ENCODE data around the gene DST. TPM values are rescaled to one million over a fixed set of nuclear protein-coding genes. Genes with fewer than 3 reads are reported as not detected.
A peak's percentile ranks its signal among the peaks of the same experiment; 100 is the strongest.

Gene DST
- polyA plus RNA-seq, 1 of the 3 experiments (the other 2 are of a cell fraction), result 64.3 TPM

DNA sequence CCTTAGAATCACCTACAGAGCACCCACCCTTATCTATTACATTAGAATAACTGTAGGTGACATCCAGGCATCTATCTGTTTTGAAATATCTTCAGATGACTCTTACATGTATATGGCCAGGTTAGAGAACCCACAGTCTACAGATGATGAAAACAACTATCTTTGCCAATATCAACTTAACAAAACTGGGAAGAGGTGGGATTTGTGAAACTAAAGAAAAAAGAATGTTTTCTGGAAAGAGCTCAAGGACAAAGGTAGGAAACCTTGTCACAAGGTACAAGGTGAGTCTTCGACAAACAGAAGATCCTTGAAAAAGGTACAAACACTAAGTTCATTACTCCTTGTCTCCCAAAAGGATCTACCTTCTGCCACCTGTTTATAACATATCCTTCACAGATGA lies 47.0 kb upstream of the DST start:
- Histone ChIP-seq H3K4me3 (ENCODE audit: low read depth in 2 of 2, low read length in 1 of 2) (no peak overlapping the region), H3K9ac (no peak overlapping the region), H3K9me2 (no peaks in the 10 kb centered on the region), H4K20me1 (ENCODE audit: insufficient read depth) (no peaks in the 10 kb centered on the region; the same call in 1 of the 2 replicates), H3K4me1 (ENCODE audit: control insufficient read depth in 1 of 2, insufficient read depth in 2 of 2, low read depth in 1 of 2, low read length in 1 of 2) (peaks cover 10 to 60% of the 10 kb centered on the region in 2 experiments), H3K79me2 (ENCODE audit: insufficient read depth) (peaks cover 87% of the 10 kb centered on the region), H3F3A (replicated peaks; ENCODE audit: insufficient read depth) (peaks cover 28% of the 10 kb centered on the region), H3K27me3 (ENCODE audit: insufficient read depth) (no peaks in the 10 kb centered on the region), H3K9me3 (no peaks in the 10 kb centered on the region), H2AFZ (ENCODE audit: low read depth) (no peak overlapping the region), H3K36me3 (replicated peaks in 1 of 2; ENCODE audit: control insufficient read depth in 1 of 2, insufficient read depth in 2 of 2, low read length in 1 of 2) (peaks cover 0 to 39% of the 10 kb centered on the region in 2 experiments), H3K4me2 (peak overlapping the region; percentile 26; the same call in 1 of the 2 replicates), H3K27ac (ENCODE audit: low read depth in 2 of 2, low read length in 1 of 2) (peak overlapping the region in 1 of 2 experiments; percentile 46; a peak in 2 of 4 replicates)
- CTCF ChIA-PET, result interaction anchor here (1.2 to 6.6 kb wide), 4 partner anchors 10 to 163 kb away, joined by 3 to 39 read pairs (median 10); no protein-coding TSS in a partner anchor
- TF ChIP-seq CHD2 (IDR thresholded peaks at IDR 0.05; ENCODE audit: low read length, partially characterized antibody) (no peak), GATA2 (CRISPR knock-in tag; IDR thresholded peaks at IDR 0.05) (no peak), FOXM1 (IDR thresholded peaks at IDR 0.05; ENCODE audit: low read depth) (no peak), EP300 (IDR thresholded peaks at IDR 0.05; ENCODE audit: borderline replicate concordance in 1 of 2, low read depth in 1 of 2, low read length in 1 of 2) (no peak), SMC3 (IDR thresholded peaks at IDR 0.05; ENCODE audit: low read depth, low read length) (no peak), POLR2AphosphoS5 (IDR thresholded peaks at IDR 0.05; ENCODE audit: low read depth, low read length) (no peak), NFIC (IDR thresholded peaks at IDR 0.05; ENCODE audit: borderline replicate concordance) (no peak), TCF12 (IDR thresholded peaks at IDR 0.05) (no peak), GABPA (IDR thresholded peaks at IDR 0.05; ENCODE audit: low read depth) (no peak), MEF2A (IDR thresholded peaks at IDR 0.05; ENCODE audit: borderline replicate concordance, low read depth) (no peak)
- TF ChIP-seq, protein P1, sequence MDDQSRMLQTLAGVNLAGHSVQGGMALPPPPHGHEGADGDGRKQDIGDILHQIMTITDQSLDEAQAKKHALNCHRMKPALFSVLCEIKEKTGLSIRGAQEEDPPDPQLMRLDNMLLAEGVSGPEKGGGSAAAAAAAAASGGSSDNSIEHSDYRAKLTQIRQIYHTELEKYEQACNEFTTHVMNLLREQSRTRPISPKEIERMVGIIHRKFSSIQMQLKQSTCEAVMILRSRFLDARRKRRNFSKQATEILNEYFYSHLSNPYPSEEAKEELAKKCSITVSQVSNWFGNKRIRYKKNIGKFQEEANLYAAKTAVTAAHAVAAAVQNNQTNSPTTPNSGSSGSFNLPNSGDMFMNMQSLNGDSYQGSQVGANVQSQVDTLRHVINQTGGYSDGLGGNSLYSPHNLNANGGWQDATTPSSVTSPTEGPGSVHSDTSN (IDR thresholded peaks at IDR 0.05), result no peak
- TF ChIP-seq, protein P2, sequence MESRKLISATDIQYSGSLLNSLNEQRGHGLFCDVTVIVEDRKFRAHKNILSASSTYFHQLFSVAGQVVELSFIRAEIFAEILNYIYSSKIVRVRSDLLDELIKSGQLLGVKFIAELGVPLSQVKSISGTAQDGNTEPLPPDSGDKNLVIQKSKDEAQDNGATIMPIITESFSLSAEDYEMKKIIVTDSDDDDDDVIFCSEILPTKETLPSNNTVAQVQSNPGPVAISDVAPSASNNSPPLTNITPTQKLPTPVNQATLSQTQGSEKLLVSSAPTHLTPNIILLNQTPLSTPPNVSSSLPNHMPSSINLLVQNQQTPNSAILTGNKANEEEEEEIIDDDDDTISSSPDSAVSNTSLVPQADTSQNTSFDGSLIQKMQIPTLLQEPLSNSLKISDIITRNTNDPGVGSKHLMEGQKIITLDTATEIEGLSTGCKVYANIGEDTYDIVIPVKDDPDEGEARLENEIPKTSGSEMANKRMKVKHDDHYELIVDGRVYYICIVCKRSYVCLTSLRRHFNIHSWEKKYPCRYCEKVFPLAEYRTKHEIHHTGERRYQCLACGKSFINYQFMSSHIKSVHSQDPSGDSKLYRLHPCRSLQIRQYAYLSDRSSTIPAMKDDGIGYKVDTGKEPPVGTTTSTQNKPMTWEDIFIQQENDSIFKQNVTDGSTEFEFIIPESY (IDR thresholded peaks at IDR 0.05; ENCODE audit: borderline replicate concordance, low read depth), result no peak
- DNase-seq, result no peak
- POLR2A ChIA-PET, result no interaction called here
- 100% methylated on average over 1 of the region's 1 CpG for WGBS (ENCODE audit: low lambda C conversion rate)

DNA sequence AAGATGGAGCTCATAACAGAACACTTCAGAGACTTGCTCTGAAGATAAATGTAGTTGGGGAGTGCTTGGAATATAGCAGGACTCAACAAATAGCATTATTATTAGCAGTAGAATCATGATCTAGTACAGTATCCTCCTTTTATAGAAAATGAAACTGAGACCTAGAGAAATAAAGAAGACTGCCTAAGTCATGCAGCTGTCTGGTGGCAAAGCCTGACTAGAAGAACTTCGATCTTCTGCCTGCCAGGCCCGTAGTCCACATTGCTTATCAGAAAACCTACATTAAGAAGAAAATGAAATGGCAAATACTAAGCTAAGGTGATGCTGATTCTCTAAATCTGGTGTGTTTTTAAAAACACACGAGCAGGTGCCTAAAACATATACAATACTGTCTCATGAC lies 46.4 kb upstream of the DST start:
- Histone ChIP-seq H3K4me2 (no peak overlapping the region), H3F3A (replicated peaks; ENCODE audit: insufficient read depth) (peaks cover 30% of the 10 kb centered on the region), H3K27me3 (ENCODE audit: insufficient read depth) (no peaks in the 10 kb centered on the region), H4K20me1 (ENCODE audit: insufficient read depth) (peaks cover 3% of the 10 kb centered on the region; the same call in 1 of the 2 replicates), H3K4me3 (ENCODE audit: low read depth in 2 of 2, low read length in 1 of 2) (no peak overlapping the region), H3K9ac (no peak overlapping the region), H3K4me1 (ENCODE audit: control insufficient read depth in 1 of 2, insufficient read depth in 2 of 2, low read depth in 1 of 2, low read length in 1 of 2) (peaks cover 14 to 64% of the 10 kb centered on the region in 2 experiments), H2AFZ (ENCODE audit: low read depth) (no peak overlapping the region), H3K9me2 (no peaks in the 10 kb centered on the region), H3K36me3 (replicated peaks in 1 of 2; ENCODE audit: control insufficient read depth in 1 of 2, insufficient read depth in 2 of 2, low read length in 1 of 2) (peaks cover 0 to 35% of the 10 kb centered on the region in 2 experiments), H3K27ac (ENCODE audit: low read depth in 2 of 2, low read length in 1 of 2) (no peak overlapping the region), H3K79me2 (ENCODE audit: insufficient read depth) (peaks cover 86% of the 10 kb centered on the region), H3K9me3 (no peaks in the 10 kb centered on the region)
- TF ChIP-seq, protein P3, sequence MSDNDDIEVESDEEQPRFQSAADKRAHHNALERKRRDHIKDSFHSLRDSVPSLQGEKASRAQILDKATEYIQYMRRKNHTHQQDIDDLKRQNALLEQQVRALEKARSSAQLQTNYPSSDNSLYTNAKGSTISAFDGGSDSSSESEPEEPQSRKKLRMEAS (IDR thresholded peaks at IDR 0.05; ENCODE audit: low read depth), result no peak
- TF ChIP-seq TEAD4 (IDR thresholded peaks at IDR 0.05; ENCODE audit: borderline replicate concordance, insufficient read depth) (no peak), GATA2 (CRISPR knock-in tag; IDR thresholded peaks at IDR 0.05) (no peak), YY1 (IDR thresholded peaks at IDR 0.05; ENCODE audit: low read depth) (no peak), CHD2 (IDR thresholded peaks at IDR 0.05; ENCODE audit: low read length, partially characterized antibody) (no peak), FOXJ3 (CRISPR knock-in tag; IDR thresholded peaks at IDR 0.05) (no peak), GABPA (IDR thresholded peaks at IDR 0.05; ENCODE audit: low read depth) (no peak), RAD21 (IDR thresholded peaks at IDR 0.05; ENCODE audit: low read length) (no peak), SMC3 (IDR thresholded peaks at IDR 0.05; ENCODE audit: low read depth, low read length) (no peak), MXI1 (IDR thresholded peaks at IDR 0.05; ENCODE audit: low read depth, low read length) (no peak)
- TF ChIP-seq, protein P4, sequence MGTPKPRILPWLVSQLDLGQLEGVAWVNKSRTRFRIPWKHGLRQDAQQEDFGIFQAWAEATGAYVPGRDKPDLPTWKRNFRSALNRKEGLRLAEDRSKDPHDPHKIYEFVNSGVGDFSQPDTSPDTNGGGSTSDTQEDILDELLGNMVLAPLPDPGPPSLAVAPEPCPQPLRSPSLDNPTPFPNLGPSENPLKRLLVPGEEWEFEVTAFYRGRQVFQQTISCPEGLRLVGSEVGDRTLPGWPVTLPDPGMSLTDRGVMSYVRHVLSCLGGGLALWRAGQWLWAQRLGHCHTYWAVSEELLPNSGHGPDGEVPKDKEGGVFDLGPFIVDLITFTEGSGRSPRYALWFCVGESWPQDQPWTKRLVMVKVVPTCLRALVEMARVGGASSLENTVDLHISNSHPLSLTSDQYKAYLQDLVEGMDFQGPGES (IDR thresholded peaks at IDR 0.05; ENCODE audit: low read depth, low read length), result no peak
- TF ChIP-seq, protein P5, sequence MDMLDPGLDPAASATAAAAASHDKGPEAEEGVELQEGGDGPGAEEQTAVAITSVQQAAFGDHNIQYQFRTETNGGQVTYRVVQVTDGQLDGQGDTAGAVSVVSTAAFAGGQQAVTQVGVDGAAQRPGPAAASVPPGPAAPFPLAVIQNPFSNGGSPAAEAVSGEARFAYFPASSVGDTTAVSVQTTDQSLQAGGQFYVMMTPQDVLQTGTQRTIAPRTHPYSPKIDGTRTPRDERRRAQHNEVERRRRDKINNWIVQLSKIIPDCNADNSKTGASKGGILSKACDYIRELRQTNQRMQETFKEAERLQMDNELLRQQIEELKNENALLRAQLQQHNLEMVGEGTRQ (IDR thresholded peaks at IDR 0.05; ENCODE audit: borderline replicate concordance, low read depth, low read length), result no peak
- ChIA-PET POLR2A (no interaction called here), CTCF (interaction anchor here (1.1 to 6.6 kb wide), 5 partner anchors 10 to 214 kb away, joined by 3 to 39 read pairs (median 4); no protein-coding TSS in a partner anchor)
- DNase-seq, result no peak
- WGBS (ENCODE audit: low lambda C conversion rate), result 86% methylated on average over 3 of the region's 3 CpGs

All from SK-N-SH (cell line).